H1 (cell line): Measurements from ENCODE around the gene DPY30. TPM values are rescaled to one million over a fixed set of nuclear protein-coding genes. Genes with fewer than 3 reads are reported as not detected.
A peak's percentile ranks its signal among the peaks of the same experiment; 100 is the strongest.

ENCODE experiments used
- CTCF ChIA-PET: fragments of 300-600 bp; sonication (Branson Sonifier 250); formaldehyde crosslinking; loops from one replicate; lab custom pipeline; 2021; ENCODE audit not compliant: partially characterized antibody; lab: Charles Lee
- POLR2A ChIA-PET: fragments of 300-600 bp; sonication (Branson Sonifier 250); formaldehyde crosslinking; loops from one replicate; lab custom pipeline; 2021; ENCODE audit warnings: inconsistent platforms; ENCODE audit not compliant: partially characterized antibody; lab: Charles Lee
- DNase-seq, 2 experiments: peaks; one replicate each; pipeline versions ENCODE4 v3.0.0 to v3.0.0-alpha.2; 2010 to 2022; ENCODE audit warnings: low spot score in 2 of 2, low read depth in 1 of 2, mixed read lengths in 1 of 2
- FAIRE-seq: peaks from 2 replicates; lab custom pipeline; 2011; peaks lifted over from hg19 to GRCh38; lab: Jason Lieb, UNC
- H2AFZ ChIP-seq: 2 replicates; pipeline ENCODE4 v1.8.1; 2012; ENCODE audit warnings: low read length, inconsistent platforms
- H2AK5ac ChIP-seq: 2 replicates; pipeline ENCODE4 v1.6.1; 2013; ENCODE audit warnings: low read depth, low read length
- H2BK120ac ChIP-seq: replicated peaks from 2 replicates; pipeline ENCODE3; 2013; ENCODE audit warnings: low read depth, low read length, inconsistent platforms
- H2BK12ac ChIP-seq: 2 replicates; pipeline ENCODE4 v1.6.1; 2013; ENCODE audit warnings: low read depth, low read length
- H2BK15ac ChIP-seq: 2 replicates; pipeline ENCODE4 v1.6.1; 2013; ENCODE audit warnings: low read length
- H2BK20ac ChIP-seq: 2 replicates; pipeline ENCODE4 v1.6.1; 2013; ENCODE audit warnings: low read length
- H2BK5ac ChIP-seq: 2 replicates; pipeline ENCODE4 v1.6.1; 2013; ENCODE audit warnings: low read depth, low read length
- H3K14ac ChIP-seq: 2 replicates; pipeline ENCODE4 v1.6.1; 2013; ENCODE audit warnings: inconsistent platforms; ENCODE audit not compliant: insufficient read length
- H3K18ac ChIP-seq: 2 replicates; pipeline ENCODE4 v1.6.1; 2013; ENCODE audit warnings: low read length; ENCODE audit errors: extremely low read depth
- H3K23ac ChIP-seq: 2 replicates; pipeline ENCODE4 v1.6.1; 2013; ENCODE audit warnings: inconsistent platforms; ENCODE audit not compliant: insufficient read length
- H3K23me2 ChIP-seq: 2 replicates; pipeline ENCODE4 v1.6.1; 2013; ENCODE audit warnings: low read depth, low read length
- H3K27ac ChIP-seq: 2 replicates; pipeline ENCODE4 v1.6.1; 2011; ENCODE audit warnings: low read depth, low read length, inconsistent platforms
- H3K27me3 ChIP-seq, 4 experiments: replicated peaks in 1 of 4; 1 replicate in 1 of 4; 2 replicates in 3 of 4; pipeline versions ENCODE4 v1.6.1 to v1.8.1; 2011 to 2013; ENCODE audit warnings: low read length in 3 of 4, mild to moderate bottlenecking in 3 of 4, inconsistent platforms in 2 of 4, mixed read lengths in 2 of 4, moderate library complexity in 1 of 4; ENCODE audit not compliant: control insufficient read depth in 3 of 4, insufficient read depth in 3 of 4; ENCODE audit errors: extremely low read depth in 1 of 4
- H3K36me3 ChIP-seq, 4 experiments: 2 replicates each; pipeline versions ENCODE4 v1.6.1 to v1.8.1; 2011 to 2013; ENCODE audit warnings: mild to moderate bottlenecking in 4 of 4, low read length in 3 of 4, moderate library complexity in 2 of 4, control low read depth in 1 of 4, inconsistent platforms in 1 of 4; ENCODE audit not compliant: insufficient read depth in 4 of 4, control insufficient read depth in 2 of 4
- H3K4ac ChIP-seq: replicated peaks from 2 replicates; pipeline ENCODE3; 2013; ENCODE audit warnings: low read length, low read depth, mixed read lengths, inconsistent platforms; ENCODE audit not compliant: insufficient read length
- H3K4me1 ChIP-seq, 4 experiments: replicated peaks in 1 of 4; 1 replicate in 1 of 4; 2 replicates in 3 of 4; pipeline versions ENCODE4 v1.6.1 to v1.8.1; 2011 to 2013; ENCODE audit warnings: low read length in 3 of 4, inconsistent platforms in 2 of 4, mixed read lengths in 1 of 4; ENCODE audit not compliant: insufficient read depth in 4 of 4, control insufficient read depth in 3 of 4
- H3K4me2 ChIP-seq, 2 experiments: 2 replicates each; pipeline versions ENCODE4 v1.6.1 to v1.8.1; 2011 to 2013; ENCODE audit warnings: low read depth in 2 of 2, low read length in 2 of 2, control low read depth in 1 of 2, inconsistent platforms in 1 of 2, mild to moderate bottlenecking in 1 of 2; ENCODE audit not compliant: insufficient read depth in 1 of 2
- H3K4me3 ChIP-seq, 4 experiments: fragments of 200-600, 300-600 bp in 1 of 4; sonication (generic), shearing (Covaris generic), sonication (Bioruptor Twin) in 1 of 4; 2 replicates each; pipeline versions ENCODE4 v1.5.1 to v1.8.1; 2011 to 2016; ENCODE audit warnings: low read length in 4 of 4, low read depth in 3 of 4, control low read depth in 2 of 4, inconsistent platforms in 2 of 4, mild to moderate bottlenecking in 2 of 4, mixed read lengths in 1 of 4, moderate library complexity in 1 of 4; ENCODE audit not compliant: insufficient read depth in 2 of 4; ENCODE audit errors: extremely low read depth in 1 of 4
- H3K56ac ChIP-seq: replicated peaks from 2 replicates; pipeline ENCODE3; 2013; ENCODE audit warnings: low read depth, mild to moderate bottlenecking, mixed read lengths, low read length, inconsistent platforms; ENCODE audit not compliant: insufficient read length
- H3K79me1 ChIP-seq: 2 replicates; pipeline ENCODE4 v1.6.1; 2013; ENCODE audit warnings: low read depth, low read length, control low read depth
- H3K79me2 ChIP-seq, 2 experiments: 2 replicates each; pipeline versions ENCODE4 v1.6.1 to v1.8.1; 2012 to 2013; ENCODE audit warnings: low read length in 2 of 2, mild to moderate bottlenecking in 2 of 2, inconsistent platforms in 1 of 2; ENCODE audit not compliant: insufficient read depth in 2 of 2, control insufficient read depth in 1 of 2
- H3K9ac ChIP-seq, 4 experiments: replicated peaks in 1 of 4; 1 replicate in 1 of 4; 2 replicates in 3 of 4; pipeline versions ENCODE4 v1.6.1 to v1.8.1; 2011 to 2013; ENCODE audit warnings: low read depth in 3 of 4, low read length in 3 of 4, control low read depth in 2 of 4, mild to moderate bottlenecking in 2 of 4, moderate library complexity in 2 of 4, inconsistent platforms in 1 of 4; ENCODE audit errors: extremely low read depth in 1 of 4
- H3K9me3 ChIP-seq, 2 experiments: 2 replicates each; pipeline versions ENCODE4 v1.6.1 to v1.8.1; 2012 to 2013; ENCODE audit warnings: mild to moderate bottlenecking in 2 of 2, moderate library complexity in 2 of 2, control low read depth in 1 of 2, inconsistent platforms in 1 of 2, low read depth in 1 of 2, low read length in 1 of 2, mixed read lengths in 1 of 2; ENCODE audit not compliant: insufficient read depth in 2 of 2
- H4K20me1 ChIP-seq, 2 experiments: replicated peaks in 1 of 2; 2 replicates each; pipeline versions ENCODE3 to v1.8.1; 2011 to 2013; ENCODE audit warnings: inconsistent platforms in 2 of 2, low read length in 2 of 2, mild to moderate bottlenecking in 1 of 2; ENCODE audit not compliant: insufficient read depth in 2 of 2, control insufficient read depth in 1 of 2
- H4K5ac ChIP-seq: 2 replicates; pipeline ENCODE4 v1.6.1; 2013; ENCODE audit warnings: low read length, low read depth, mixed read lengths, inconsistent platforms; ENCODE audit not compliant: insufficient read length
- H4K8ac ChIP-seq: 2 replicates; pipeline ENCODE4 v1.8.0; 2013; ENCODE audit warnings: mild to moderate bottlenecking, moderate library complexity, low read length, inconsistent platforms; ENCODE audit not compliant: insufficient read depth; ENCODE audit errors: extremely low read depth
- H4K91ac ChIP-seq: replicated peaks from 2 replicates; pipeline ENCODE3; 2013; ENCODE audit warnings: low read length, mixed read lengths, inconsistent platforms; ENCODE audit not compliant: insufficient read length
- BACH1 ChIP-seq: IDR thresholded peaks from 2 replicates; pipeline ENCODE4 v1.6.1; 2012; ENCODE audit warnings: low read length, improper control_type of control experiment
- CTBP2 ChIP-seq: IDR thresholded peaks from 2 replicates; pipeline ENCODE4 v1.7.0; 2011; ENCODE audit warnings: borderline replicate concordance, mild to moderate bottlenecking, moderate library complexity, mixed read lengths, low read length; ENCODE audit not compliant: insufficient read depth, insufficient read length
- E2F6 ChIP-seq: IDR thresholded peaks from 2 replicates; pipeline ENCODE4 v1.6.1; 2012; ENCODE audit warnings: inconsistent platforms
- EGR1 ChIP-seq: IDR thresholded peaks from 2 replicates; pipeline ENCODE4 v1.6.1; 2011; ENCODE audit warnings: low read depth, low read length, borderline replicate concordance
- HDAC2 ChIP-seq, 2 experiments: fragments of 300-600 bp in 1 of 2; sonication (generic) in 1 of 2; IDR thresholded peaks; 2 replicates each; pipeline ENCODE4 v1.6.1; 2011 to 2012; ENCODE audit warnings: low read depth in 2 of 2, low read length in 2 of 2, mild to moderate bottlenecking in 2 of 2, moderate library complexity in 2 of 2, borderline replicate concordance in 1 of 2, inconsistent platforms in 1 of 2
- KDM1A ChIP-seq: fragments of 200-600, 300-600 bp; sonication (generic); IDR thresholded peaks from 2 replicates; pipeline ENCODE4 v1.7.1; 2016; ENCODE audit warnings: mild to moderate bottlenecking, low read length, borderline replicate concordance
- KDM4A ChIP-seq: IDR thresholded peaks from one replicate; pipeline ENCODE4 v1.7.1; 2012; ENCODE audit warnings: low read depth, mild to moderate bottlenecking, moderate library complexity, low read length, inconsistent platforms; ENCODE audit not compliant: severe bottlenecking
- MAFK ChIP-seq: IDR thresholded peaks from 2 replicates; pipeline ENCODE4 v1.6.1; 2012; ENCODE audit warnings: low read depth, mild to moderate bottlenecking, improper control_type of control experiment, low read length
- NRF1 ChIP-seq: IDR thresholded peaks from 2 replicates; pipeline ENCODE4 v1.6.1; 2011; ENCODE audit warnings: mild to moderate bottlenecking, low read depth, low read length, improper control_type of control experiment
- SP1 ChIP-seq: IDR thresholded peaks from 2 replicates; pipeline ENCODE4 v1.6.1; 2011; ENCODE audit warnings: low read depth, low read length
- TAF1 ChIP-seq: IDR thresholded peaks from 2 replicates; pipeline ENCODE4 v1.6.1; 2011; ENCODE audit warnings: mild to moderate bottlenecking, low read depth, low read length
- TAF7 ChIP-seq: optimal IDR thresholded peaks from 2 replicates; pipeline ENCODE3; 2011; ENCODE audit warnings: low read depth, mild to moderate bottlenecking, inconsistent platforms, low read length, moderate library complexity, borderline replicate concordance
- WGBS, 2 experiments: shearing (Covaris generic) in 1 of 2; methylation state at CpG; one replicate each; pipeline versions ENCODE4 v1.1.6 to v1.1.7; 2013 to 2015; ENCODE audit warnings: low lambda C conversion rate in 2 of 2, mixed read lengths in 2 of 2, inconsistent platforms in 1 of 2, low coverage in 1 of 2, missing lambda C conversion rate in 1 of 2; ENCODE audit not compliant: insufficient replicate concordance in 2 of 2, insufficient coverage in 1 of 2, insufficient read length in 1 of 2; ENCODE audit errors: extremely low coverage in 1 of 2, missing lambda C conversion rate in 1 of 2; 5-methylcytosine and 5-hydroxymethylcytosine counted together
- polyA plus RNA-seq, 7 experiments: library from polyadenylated mRNA; depleted of rRNA in 3 of 7; stranded (reverse) in 5 of 7; unstranded in 2 of 7; fragments of >200 nt in 5 of 7; fragments of 200-250 nt in 2 of 7; gene quantifications; 1 replicate in 5 of 7; 2 replicates in 1 of 7; 4 replicates in 1 of 7; pipeline versions ENCODE4 v1.2.1 to v1.2.3, GENCODE V29; 2011 to 2013; ENCODE audit warnings: missing spikeins in 2 of 7, mixed read lengths in 2 of 7
- total RNA-seq: library from RNA; stranded (reverse); fragmentation: NEBNext Ultra II Directional; extraction: Animal tissue kit (Norgen Biotek cat#: 25700); gene quantifications from 2 replicates; pipeline ENCODE4 v1.2.1, GENCODE V29; 2021

DPY30 gene
- total and polyA plus RNA-seq, 2 of the 8 experiments (the other 6 are each of a cell fraction or from before 2014, with no cell fraction given), result 139 to 157 TPM

- H4K20me1 ChIP-seq, result peaks cover 8 to 11% of the 10 kb centered on the region in 2 experiments
- ChIA-PET POLR2A (interaction anchor here (1.1 to 3.7 kb wide), 7 partner anchors 8 to 51 kb away, joined by 3 to 17 read pairs (median 7); partner anchors contain the start of genes DPY30 and SPAST), CTCF (no interaction called here)
- peak overlapping the region; percentile 69 for H4K91ac ChIP-seq
- peaks cover 0 to 8% (median 3%) of the 10 kb centered on the region in 4 experiments; a peak in 1 of 8 replicates for H3K36me3 ChIP-seq
- H3K27me3 ChIP-seq, result no peaks in the 10 kb centered on the region
- H3K4ac ChIP-seq, result peak overlapping the region; percentile 80
- 70% methylated on average over 5 of the region's 5 CpGs; no CpG with 5 or more reads in 1 of the 2 experiments for WGBS, 2 experiments
- no peak overlapping the region for H2AK5ac ChIP-seq
- H2BK20ac ChIP-seq, result no peak overlapping the region
- peak overlapping the region; percentile 84; the same call in 1 of the 2 replicates for H3K27ac ChIP-seq
- H3K23ac ChIP-seq, result no peak overlapping the region
- FAIRE-seq (no peak), DNase-seq (peak in 1 of 2 experiments; percentile 41)
- peak overlapping the region; percentile 71 to 97 for H3K4me2 ChIP-seq
- no peak overlapping the region for H2AFZ ChIP-seq
- H4K5ac ChIP-seq, result peak overlapping the region; percentile 69
- no peak overlapping the region for H3K14ac ChIP-seq
- peak overlapping the region in 1 of 4 experiments; percentile 82; a peak in 2 of 7 replicates for H3K9ac ChIP-seq
- no peak overlapping the region; the same call in 1 of the 2 replicates for H2BK15ac ChIP-seq
- H3K4me3 ChIP-seq, result peak overlapping the region; percentile 58 to 76 (median 70); a peak in 7 of 8 replicates
- peaks cover 5 to 28% of the 10 kb centered on the region in 2 experiments for H3K79me2 ChIP-seq
- no peak overlapping the region for H2BK120ac ChIP-seq
- no peak overlapping the region for H2BK12ac ChIP-seq
- peaks cover 0 to 13% (median 3%) of the 10 kb centered on the region in 4 experiments; a peak in 4 of 7 replicates for H3K4me1 ChIP-seq
- H2BK5ac ChIP-seq, result peak overlapping the region; percentile 89; the same call in 1 of the 2 replicates
- no peak overlapping the region; the same call in 1 of the 2 replicates for H3K18ac ChIP-seq
- H3K23me2 ChIP-seq, result peaks cover 8% of the 10 kb centered on the region
- H3K9me3 ChIP-seq, result no peaks in the 10 kb centered on the region
- no peak overlapping the region for H4K8ac ChIP-seq
- no peak overlapping the region for H3K56ac ChIP-seq
- H3K79me1 ChIP-seq, result no peaks in the 10 kb centered on the region
- TF ChIP-seq MAFK (no peak), EGR1 (no peak), E2F6 (no peak), HDAC2 (IDR thresholded peaks at IDR 0.05; ENCODE audit: borderline replicate concordance in 1 of 2, low read depth in 2 of 2, low read length in 2 of 2) (no peak), BACH1 (no peak), KDM1A (no peak), NRF1 (no peak), CTBP2 (no peak), KDM4A (no peak), SP1 (no peak), TAF1 (no peak), TAF7 (no peak)
Measured at GRCh38 chr2:32011485-32011960, 28.1 kb downstream of the DPY30 start.
